MCF 10A (cell line): ENCODE results near the gene ZNF827. TPM values are rescaled to one million over a fixed set of nuclear protein-coding genes. Genes with fewer than 3 reads are reported as not detected.

Source experiments
- BruUV-seq: library from RNA; stranded (reverse); fragments of 400-500 nt; replicated peaks from 2 replicates; lab custom pipeline; 2021; lab: Mats Ljungman, UMichigan
- CTCF ChIA-PET: fragments of 300-600 bp; sonication (Branson Sonifier 250); formaldehyde crosslinking; extraction: SDS; loops from one replicate; lab custom pipeline; 2021; ENCODE audit warnings: antibody characterized with exemption, inconsistent platforms; lab: Yijun Ruan, JAX
- POLR2A ChIA-PET: fragments of 300-600, 350-650 bp; sonication (Branson Sonifier 250); formaldehyde crosslinking; extraction: SDS; loops from one replicate; lab custom pipeline; 2020; ENCODE audit warnings: antibody characterized with exemption, inconsistent platforms; lab: Yijun Ruan, JAX
- DNase-seq: peaks from one replicate; pipeline ENCODE4 v3.0.0-alpha.2; 2018; ENCODE audit not compliant: unreplicated experiment
- H3K27ac Mint-ChIP-seq: one replicate; pipeline ENCODE4 v1.8.0; 2022; ENCODE audit warnings: mild to moderate bottlenecking, low read depth, mixed read lengths; ENCODE audit not compliant: unreplicated experiment
- H3K27me3 Mint-ChIP-seq: one replicate; pipeline ENCODE4 v1.8.0; 2022; ENCODE audit warnings: mixed read lengths; ENCODE audit not compliant: insufficient read depth, unreplicated experiment
- H3K36me3 Mint-ChIP-seq: one replicate; pipeline ENCODE4 v1.8.0; 2022; ENCODE audit warnings: mild to moderate bottlenecking, moderate library complexity, mixed read lengths; ENCODE audit not compliant: insufficient read depth, unreplicated experiment
- H3K4me1 Mint-ChIP-seq: one replicate; pipeline ENCODE4 v1.8.0; 2022; ENCODE audit warnings: mixed read lengths; ENCODE audit not compliant: insufficient read depth, unreplicated experiment
- H3K4me3 Mint-ChIP-seq: one replicate; pipeline ENCODE4 v1.8.0; 2022; ENCODE audit warnings: mild to moderate bottlenecking, moderate library complexity, mixed read lengths; ENCODE audit not compliant: unreplicated experiment
- H3K9me3 Mint-ChIP-seq: one replicate; pipeline ENCODE4 v1.8.0; 2022; ENCODE audit warnings: mixed read lengths; ENCODE audit not compliant: unreplicated experiment
- intact Hi-C: fragments of 100-400 bp; cut with micrococcal nuclease; formaldehyde crosslinking; loops from 2 replicates; pipeline ENCODE4 v1.14.1; 2022
- total RNA-seq: library from RNA; stranded (reverse); gene quantifications from 2 replicates; pipeline ENCODE4 v1.2.3, GENCODE V29; 2022
- TF ChIP-seq, protein P1 (sequence below): fragments of 200-600 bp; IDR thresholded peaks from one replicate; pipeline ENCODE4 v1.8.0; 2022; ENCODE audit warnings: antibody characterized with exemption, mild to moderate bottlenecking; ENCODE audit not compliant: unreplicated experiment

Gene ZNF827
- total RNA-seq, 1 experiment from 2014 or later = 11.3 TPM

- Mint-ChIP-seq H3K27ac (no peak overlapping the region), H3K9me3 (no peaks in the 10 kb centered on the region), H3K27me3 (no peaks in the 10 kb centered on the region), H3K36me3 (peaks cover 13% of the 10 kb centered on the region), H3K4me1 (no peaks in the 10 kb centered on the region), H3K4me3 (no peak overlapping the region)
- BruUV-seq = no TSS peak
- ChIA-PET POLR2A (interaction anchor here (1.1 kb wide), 1 partner anchor 12 kb away, joined by 3 read pairs; no protein-coding TSS in a partner anchor), CTCF (interaction anchor here (0.6 to 0.7 kb wide), 2 partner anchors 182 to 726 kb away, joined by 3 to 6 read pairs; no protein-coding TSS in a partner anchor)
- TF ChIP-seq, protein P1, sequence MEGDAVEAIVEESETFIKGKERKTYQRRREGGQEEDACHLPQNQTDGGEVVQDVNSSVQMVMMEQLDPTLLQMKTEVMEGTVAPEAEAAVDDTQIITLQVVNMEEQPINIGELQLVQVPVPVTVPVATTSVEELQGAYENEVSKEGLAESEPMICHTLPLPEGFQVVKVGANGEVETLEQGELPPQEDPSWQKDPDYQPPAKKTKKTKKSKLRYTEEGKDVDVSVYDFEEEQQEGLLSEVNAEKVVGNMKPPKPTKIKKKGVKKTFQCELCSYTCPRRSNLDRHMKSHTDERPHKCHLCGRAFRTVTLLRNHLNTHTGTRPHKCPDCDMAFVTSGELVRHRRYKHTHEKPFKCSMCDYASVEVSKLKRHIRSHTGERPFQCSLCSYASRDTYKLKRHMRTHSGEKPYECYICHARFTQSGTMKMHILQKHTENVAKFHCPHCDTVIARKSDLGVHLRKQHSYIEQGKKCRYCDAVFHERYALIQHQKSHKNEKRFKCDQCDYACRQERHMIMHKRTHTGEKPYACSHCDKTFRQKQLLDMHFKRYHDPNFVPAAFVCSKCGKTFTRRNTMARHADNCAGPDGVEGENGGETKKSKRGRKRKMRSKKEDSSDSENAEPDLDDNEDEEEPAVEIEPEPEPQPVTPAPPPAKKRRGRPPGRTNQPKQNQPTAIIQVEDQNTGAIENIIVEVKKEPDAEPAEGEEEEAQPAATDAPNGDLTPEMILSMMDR = no peak
- intact Hi-C loops = no loop called here
- no peak for DNase-seq
Measured at GRCh38 chr4:145819101-145819852, 119.3 kb downstream of the ZNF827 start.

GRCh38 chr4:145818011-145818410 lies 120.6 kb downstream of the ZNF827 start:
- POLR2A ChIA-PET = no interaction called here
- no peaks in the 10 kb centered on the region for H3K9me3 Mint-ChIP-seq
- no peak overlapping the region for H3K4me3 Mint-ChIP-seq
- TF ChIP-seq, protein P1 = no peak
- no peak for DNase-seq
- no peak overlapping the region for H3K27ac Mint-ChIP-seq
- CTCF ChIA-PET = no interaction called here
- H3K4me1 Mint-ChIP-seq = peaks cover 7% of the 10 kb centered on the region
- BruUV-seq = no TSS peak
- no peaks in the 10 kb centered on the region for H3K27me3 Mint-ChIP-seq
- peaks cover 13% of the 10 kb centered on the region for H3K36me3 Mint-ChIP-seq
- intact Hi-C loops = no loop called here

DNA sequence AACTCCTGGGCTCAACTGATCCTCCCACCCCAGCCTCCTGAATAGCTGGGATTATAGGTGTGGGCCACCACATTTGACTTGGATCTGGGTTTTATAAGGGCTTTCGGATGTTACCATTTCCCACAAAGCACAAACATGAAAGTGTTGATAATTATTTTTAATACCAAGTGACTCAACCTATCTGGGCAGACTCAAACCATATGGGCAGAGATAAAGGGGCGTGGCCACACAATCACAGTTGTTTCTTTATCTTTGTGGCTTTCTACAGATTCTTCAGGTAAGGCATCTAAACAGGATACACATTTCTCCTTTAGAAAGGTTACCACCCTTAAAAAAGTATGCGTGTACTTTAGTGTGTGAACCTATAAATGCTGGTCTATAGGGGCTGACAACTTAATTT lies 122.5 kb downstream of the ZNF827 start:
- Mint-ChIP-seq H3K36me3 (peaks cover 7% of the 10 kb centered on the region), H3K27ac (no peak overlapping the region)
- CTCF ChIA-PET = interaction anchor here (0.7 kb wide), 1 partner anchor 10 kb away, joined by 4 read pairs; no protein-coding TSS in a partner anchor

DNA sequence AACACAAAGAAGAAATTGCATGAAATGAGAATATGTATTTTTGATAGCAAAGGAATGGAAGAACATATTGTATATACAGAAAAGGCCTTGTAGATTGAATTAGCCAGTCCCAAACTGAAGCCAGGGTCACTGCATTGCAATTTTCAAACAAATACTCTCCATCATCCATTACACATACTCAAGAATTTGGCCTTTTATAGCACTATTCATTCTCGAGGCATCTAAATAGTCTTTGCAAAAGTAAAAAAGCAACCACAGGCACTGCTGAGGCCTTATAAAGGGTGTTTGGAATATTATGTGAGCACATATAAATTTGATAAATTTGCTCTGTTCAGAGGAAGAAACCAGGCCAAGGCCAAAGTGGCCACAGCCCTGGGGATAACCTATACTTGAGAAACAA lies 123.0 kb downstream of the ZNF827 start:
- Mint-ChIP-seq H3K27ac (no peak overlapping the region), H3K36me3 (peaks cover 7% of the 10 kb centered on the region), H3K9me3 (no peaks in the 10 kb centered on the region), H3K4me3 (no peak overlapping the region), H3K27me3 (no peaks in the 10 kb centered on the region), H3K4me1 (peaks cover 11% of the 10 kb centered on the region)
- POLR2A ChIA-PET = no interaction called here
- no peak for DNase-seq
- BruUV-seq = no TSS peak
- CTCF ChIA-PET = no interaction called here
- intact Hi-C loops = no loop called here
- TF ChIP-seq, protein P1 = no peak

More for the DNA sequence above, 122.5 kb downstream of the ZNF827 start:
- Mint-ChIP-seq H3K27me3 (no peaks in the 10 kb centered on the region), H3K4me1 (peaks cover 11% of the 10 kb centered on the region), H3K9me3 (no peaks in the 10 kb centered on the region), H3K4me3 (no peak overlapping the region)
- intact Hi-C loops = no loop called here
- no peak for DNase-seq
- no TSS peak for BruUV-seq
- TF ChIP-seq, protein P1 = no peak
- POLR2A ChIA-PET = interaction anchor here (0.6 kb wide), 1 partner anchor 722 kb away, joined by 3 read pairs; no protein-coding TSS in a partner anchor
